SK-N-SH treated with all-trans-retinoic acid at 6 μM for 48 hours (cell line): ENCODE data around the gene SCN8A.

Experiments
- ATAC-seq: fragments of 200-7000 bp; cut with Tn5 transposase; 3 replicates; pipeline ENCODE4 v1.9.1; 2020; ENCODE audit warnings: mild to moderate bottlenecking, moderate library complexity
- ARNTL ChIP-seq: fragments of 450-650 bp; formaldehyde crosslinking; IDR thresholded peaks from 2 replicates; pipeline ENCODE4 v1.5.0; 2020; ENCODE audit warnings: low read depth, mild to moderate bottlenecking, moderate library complexity, borderline replicate concordance
- BACH2 ChIP-seq: fragments of 250-450 bp; sonication (Bioruptor Pico); IDR thresholded peaks from 2 replicates; pipeline ENCODE4 v1.9.0; 2021; ENCODE audit warnings: mild to moderate bottlenecking, borderline replicate concordance
- CREB5 ChIP-seq: fragments of 250-450 bp; sonication (Bioruptor Pico); IDR thresholded peaks from 2 replicates; pipeline ENCODE4 v1.5.1; 2020; ENCODE audit warnings: low read depth, mild to moderate bottlenecking, moderate library complexity
- CSDC2 ChIP-seq: fragments of 250-450 bp; sonication (Bioruptor Pico); IDR thresholded peaks from 2 replicates; pipeline ENCODE4 v1.5.0; 2020; ENCODE audit warnings: mild to moderate bottlenecking, moderate library complexity
- CSRNP3 ChIP-seq: fragments of 250-450 bp; sonication (Bioruptor Pico); IDR thresholded peaks from 2 replicates; pipeline ENCODE4 v1.5.1; 2021; ENCODE audit warnings: mild to moderate bottlenecking, moderate library complexity
- ESRRG ChIP-seq: fragments of 250-450 bp; sonication (Bioruptor Pico); IDR thresholded peaks from 2 replicates; pipeline ENCODE4 v1.6.1; 2021; ENCODE audit warnings: mild to moderate bottlenecking
- GLIS3 ChIP-seq: fragments of 250-450 bp; sonication (Bioruptor Pico); IDR thresholded peaks from 2 replicates; pipeline ENCODE4 v1.5.0; 2020; ENCODE audit warnings: mild to moderate bottlenecking, moderate library complexity
- ISL1 ChIP-seq: fragments of 250-450 bp; sonication (Bioruptor Pico); IDR thresholded peaks from 2 replicates; pipeline ENCODE4 v2.1.2; 2022; ENCODE audit warnings: mild to moderate bottlenecking, moderate library complexity
- OSR1 ChIP-seq: fragments of 250-450 bp; sonication (Bioruptor Pico); IDR thresholded peaks from 2 replicates; pipeline ENCODE4 v1.8.0; 2022; ENCODE audit warnings: moderate library complexity, mild to moderate bottlenecking, inconsistent platforms
- POU6F1 ChIP-seq: fragments of 250-450 bp; sonication (Bioruptor Pico); IDR thresholded peaks from 2 replicates; pipeline ENCODE4 v1.8.0; 2021; ENCODE audit warnings: low read depth, mild to moderate bottlenecking, moderate library complexity, borderline replicate concordance
- PPARA ChIP-seq: fragments of 250-450 bp; sonication (Bioruptor Pico); IDR thresholded peaks from 2 replicates; pipeline ENCODE4 v1.5.0; 2020; ENCODE audit warnings: mild to moderate bottlenecking, borderline replicate concordance
- RARB ChIP-seq: fragments of 250-450 bp; sonication (Bioruptor Pico); IDR thresholded peaks from 2 replicates; pipeline ENCODE4 v1.8.0; 2021; ENCODE audit warnings: mild to moderate bottlenecking, moderate library complexity
- SNAI2 ChIP-seq: fragments of 250-450 bp; sonication (Bioruptor Pico); IDR thresholded peaks from 2 replicates; pipeline ENCODE4 v1.5.0; 2020; ENCODE audit warnings: mild to moderate bottlenecking, moderate library complexity
- TCF4 ChIP-seq: fragments of 250-450 bp; sonication (Bioruptor Pico); IDR thresholded peaks from 2 replicates; pipeline ENCODE4 v1.8.0; 2021; ENCODE audit warnings: mild to moderate bottlenecking, moderate library complexity, borderline replicate concordance
- TOX ChIP-seq: fragments of 250-450 bp; sonication (Bioruptor Pico); IDR thresholded peaks from 2 replicates; pipeline ENCODE4 v1.8.0; 2021; ENCODE audit warnings: mild to moderate bottlenecking, moderate library complexity, borderline replicate concordance
- TSHZ2 ChIP-seq: fragments of 250-450 bp; sonication (Bioruptor Pico); IDR thresholded peaks from 2 replicates; pipeline ENCODE4 v1.5.0; 2020; ENCODE audit warnings: mild to moderate bottlenecking, moderate library complexity
- ZC3H10 ChIP-seq: fragments of 250-450 bp; sonication (Bioruptor Pico); IDR thresholded peaks from 2 replicates; pipeline ENCODE4 v1.5.1; 2021; ENCODE audit warnings: mild to moderate bottlenecking, moderate library complexity
- ZFP3 ChIP-seq: fragments of 250-450 bp; sonication (Bioruptor Pico); IDR thresholded peaks from 2 replicates; pipeline ENCODE4 v1.5.0; 2020; ENCODE audit warnings: mild to moderate bottlenecking, moderate library complexity
- ZFP30 ChIP-seq: fragments of 450-650 bp; formaldehyde crosslinking; IDR thresholded peaks from 2 replicates; pipeline ENCODE4 v1.5.0; 2022; ENCODE audit warnings: mild to moderate bottlenecking, moderate library complexity
- ZNF565 ChIP-seq: fragments of 450-650 bp; formaldehyde crosslinking; conservative IDR thresholded peaks from 2 replicates; pipeline ENCODE4 v1.5.0; 2020; ENCODE audit warnings: low read depth, mild to moderate bottlenecking, moderate library complexity
- ZNF70 ChIP-seq: fragments of 450-650 bp; formaldehyde crosslinking; IDR thresholded peaks from 2 replicates; pipeline ENCODE4 v1.5.0; 2020; ENCODE audit warnings: mild to moderate bottlenecking, moderate library complexity
- ZNF8 ChIP-seq: fragments of 450-650 bp; formaldehyde crosslinking; IDR thresholded peaks from 2 replicates; pipeline ENCODE4 v1.5.0; 2020; ENCODE audit warnings: mild to moderate bottlenecking, moderate library complexity

Gene SCN8A

GRCh38 chr12:51751661-51752060, 160.6 kb downstream of the SCN8A start:
- no peak for ATAC-seq
- TF ChIP-seq ZNF8 (CRISPR knock-in tag): no peak
- TF ChIP-seq RARB (CRISPR knock-in tag): no peak

GRCh38 chr12:51752234-51752889, 161.3 kb downstream of the SCN8A start:
- 0 out of 2 replicates have a peak, but pooled peaks have one; percentile 30 for TF ChIP-seq SNAI2 (CRISPR knock-in tag)
- no peak for TF ChIP-seq CSDC2
- no peak; the same call in none of the 2 replicates for TF ChIP-seq ISL1 (CRISPR knock-in tag)
- no peak for TF ChIP-seq TOX
- peak; percentile 99 for ATAC-seq

- no peak for ATAC-seq
- no peak for TF ChIP-seq GLIS3
These were observed 163.1 kb downstream of the SCN8A start for GRCh38 chr12:51753980-51754675.

- ATAC-seq: no peak
- TF ChIP-seq TSHZ2 (CRISPR knock-in tag) (no peak), GLIS3 (no peak), ZFP3 (no peak), ZC3H10 (CRISPR knock-in tag) (no peak), POU6F1 (CRISPR knock-in tag) (no peak), TCF4 (CRISPR knock-in tag) (no peak), CSRNP3 (no peak), ESRRG (CRISPR knock-in tag) (no peak), ZNF565 (CRISPR knock-in tag) (no peak), ARNTL (CRISPR knock-in tag) (no peak), RARB (CRISPR knock-in tag) (no peak), ISL1 (CRISPR knock-in tag) (no peak), TOX (no peak), SNAI2 (CRISPR knock-in tag) (no peak)
These were observed 164.2 kb downstream of the SCN8A start for GRCh38 chr12:51755251-51755650.

GRCh38 chr12:51759175-51759574, 168.1 kb downstream of the SCN8A start:
- ATAC-seq: no peak
- TF ChIP-seq CREB5 (CRISPR knock-in tag): no peak
- TF ChIP-seq TOX: no peak
- no peak for TF ChIP-seq POU6F1 (CRISPR knock-in tag)
- no peak for TF ChIP-seq ISL1 (CRISPR knock-in tag)
- no peak for TF ChIP-seq OSR1 (CRISPR knock-in tag)
- TF ChIP-seq PPARA (CRISPR knock-in tag): no peak
- TF ChIP-seq CSDC2: no peak
- no peak for TF ChIP-seq CSRNP3
- TF ChIP-seq TCF4 (CRISPR knock-in tag): no peak
- TF ChIP-seq ZNF70 (CRISPR knock-in tag): no peak
- no peak for TF ChIP-seq ZFP3
- TF ChIP-seq ZNF8 (CRISPR knock-in tag): no peak
- no peak for TF ChIP-seq ZNF565 (CRISPR knock-in tag)
- TF ChIP-seq BACH2 (CRISPR knock-in tag): no peak
- TF ChIP-seq ARNTL (CRISPR knock-in tag): no peak
- TF ChIP-seq ZC3H10 (CRISPR knock-in tag): no peak
- TF ChIP-seq ZFP30 (CRISPR knock-in tag): no peak
